Activated T-helper 2 cell treated with anti-CD3 and anti-CD28 coated beads, Interferon-gamma antibody, Interleukin-2, Interleukin-4, amounts not matched to agents 10 μg/mL and 5 μg/mL and 100 μg/mL, durations not matched to agents 14 hours and 24 hours and 36 hours (primary cell): ENCODE data around the gene ARID5B. TPM values are rescaled to one million over a fixed set of nuclear protein-coding genes. Genes with fewer than 3 reads are reported as not detected.

Experiments used
- DNase-seq: peaks from one replicate; pipeline ENCODE4 v3.0.0; 2021; ENCODE audit warnings: low spot score
- H3K27ac Mint-ChIP-seq: one replicate; pipeline ENCODE4 v1.8.0; 2021; ENCODE audit warnings: mixed read lengths
- H3K27me3 Mint-ChIP-seq: one replicate; pipeline ENCODE4 v1.8.0; 2021; ENCODE audit warnings: low read depth, mixed read lengths
- H3K36me3 Mint-ChIP-seq: one replicate; pipeline ENCODE4 v1.8.0; 2021; ENCODE audit warnings: low read depth, mixed read lengths
- H3K4me1 Mint-ChIP-seq: one replicate; pipeline ENCODE4 v1.8.0; 2021; ENCODE audit warnings: low read depth, mixed read lengths
- H3K4me3 Mint-ChIP-seq: one replicate; pipeline ENCODE4 v1.8.0; 2021; ENCODE audit warnings: low read depth, mild to moderate bottlenecking, moderate library complexity, mixed read lengths
- H3K9me3 Mint-ChIP-seq: one replicate; pipeline ENCODE4 v1.8.0; 2021; ENCODE audit warnings: mixed read lengths
- intact Hi-C: fragments of 100-400 bp; cut with micrococcal nuclease; formaldehyde crosslinking; loops from one replicate; pipeline ENCODE4 v1.15.1; 2023
- total RNA-seq: library from RNA; stranded (reverse); gene quantifications from 2 replicates; pipeline ENCODE4 v1.2.3, GENCODE V29; 2022

The ARID5B gene
- total RNA-seq, 1 donor from 2014 or later, result 35.7 TPM

- Mint-ChIP-seq H3K27ac (peak overlapping the region; percentile 48), H3K9me3 (peaks cover 3% of the 10 kb centered on the region), H3K4me3 (no peak overlapping the region), H3K36me3 (peaks cover 3% of the 10 kb centered on the region), H3K4me1 (peaks cover 47% of the 10 kb centered on the region), H3K27me3 (no peaks in the 10 kb centered on the region)
- DNase-seq, result no peak
- intact Hi-C loops, result no loop called here
These were observed 207.5 kb downstream of the ARID5B start for GRCh38 chr10:62108759-62109586.

GRCh38 chr10:62109587-62110293 lies 208.2 kb downstream of the ARID5B start:
- Mint-ChIP-seq H3K27ac (no peak overlapping the region), H3K4me3 (no peak overlapping the region), H3K36me3 (peaks cover 3% of the 10 kb centered on the region), H3K27me3 (no peaks in the 10 kb centered on the region), H3K4me1 (peaks cover 46% of the 10 kb centered on the region), H3K9me3 (peaks cover 3% of the 10 kb centered on the region)
- no peak for DNase-seq
- intact Hi-C loops, result no loop called here

GRCh38 chr10:62112300-62112699 lies 210.8 kb downstream of the ARID5B start:
- H3K9me3 Mint-ChIP-seq, result peaks cover 2% of the 10 kb centered on the region
- no peak overlapping the region for H3K27ac Mint-ChIP-seq
- no peak overlapping the region for H3K4me3 Mint-ChIP-seq
- H3K4me1 Mint-ChIP-seq, result peaks cover 35% of the 10 kb centered on the region
- H3K27me3 Mint-ChIP-seq, result no peaks in the 10 kb centered on the region
- no peak for DNase-seq
- intact Hi-C loops, result loop anchor here (2.0 kb wide), 1 partner anchor 71 kb away; no protein-coding TSS in a partner anchor
- H3K36me3 Mint-ChIP-seq, result peaks cover 2% of the 10 kb centered on the region

GRCh38 chr10:62112963-62113362 lies 211.5 kb downstream of the ARID5B start:
- Mint-ChIP-seq H3K27ac (no peak overlapping the region), H3K27me3 (no peaks in the 10 kb centered on the region)

GRCh38 chr10:62113680-62114079 lies 212.2 kb downstream of the ARID5B start:
- no peaks in the 10 kb centered on the region for H3K9me3 Mint-ChIP-seq
- H3K27ac Mint-ChIP-seq, result no peak overlapping the region
- peaks cover 32% of the 10 kb centered on the region for H3K4me1 Mint-ChIP-seq
- no peaks in the 10 kb centered on the region for H3K36me3 Mint-ChIP-seq
- intact Hi-C loops, result loop anchor here (1.0 to 2.0 kb wide), 2 partner anchors 8 to 69 kb away; no protein-coding TSS in a partner anchor
- DNase-seq, result no peak
- no peaks in the 10 kb centered on the region for H3K27me3 Mint-ChIP-seq
- no peak overlapping the region for H3K4me3 Mint-ChIP-seq

More at GRCh38 chr10:62112963-62113362, 211.5 kb downstream of the ARID5B start:
- Mint-ChIP-seq H3K36me3 (no peaks in the 10 kb centered on the region), H3K9me3 (no peaks in the 10 kb centered on the region), H3K4me1 (peaks cover 33% of the 10 kb centered on the region), H3K4me3 (no peak overlapping the region)
- intact Hi-C loops, result loop anchor here (1.0 to 2.0 kb wide), 2 partner anchors 8 to 70 kb away; no protein-coding TSS in a partner anchor
- DNase-seq, result no peak

- H3K27ac Mint-ChIP-seq, result no peak overlapping the region
- no peaks in the 10 kb centered on the region for H3K27me3 Mint-ChIP-seq
- H3K4me3 Mint-ChIP-seq, result no peak overlapping the region
- no peak for DNase-seq
- intact Hi-C loops, result no loop called here
- peaks cover 8% of the 10 kb centered on the region for H3K36me3 Mint-ChIP-seq
- H3K4me1 Mint-ChIP-seq, result peaks cover 25% of the 10 kb centered on the region
- H3K9me3 Mint-ChIP-seq, result peaks cover 6% of the 10 kb centered on the region
These were observed 213.8 kb downstream of the ARID5B start for GRCh38 chr10:62115321-62115720.

- H3K36me3 Mint-ChIP-seq, result peaks cover 9% of the 10 kb centered on the region
- no peak for DNase-seq
- no peak overlapping the region for H3K27ac Mint-ChIP-seq
- no peak overlapping the region for H3K4me3 Mint-ChIP-seq
- peaks cover 8% of the 10 kb centered on the region for H3K9me3 Mint-ChIP-seq
- intact Hi-C loops, result no loop called here
- peaks cover 22% of the 10 kb centered on the region for H3K4me1 Mint-ChIP-seq
- no peaks in the 10 kb centered on the region for H3K27me3 Mint-ChIP-seq
These were observed 214.3 kb downstream of the ARID5B start for GRCh38 chr10:62115842-62116241.

GRCh38 chr10:62116896-62117295 lies 215.4 kb downstream of the ARID5B start:
- H3K27me3 Mint-ChIP-seq, result no peaks in the 10 kb centered on the region
- DNase-seq, result no peak
- intact Hi-C loops, result no loop called here
- peaks cover 16% of the 10 kb centered on the region for H3K36me3 Mint-ChIP-seq
- peaks cover 17% of the 10 kb centered on the region for H3K9me3 Mint-ChIP-seq
- H3K27ac Mint-ChIP-seq, result no peak overlapping the region
- H3K4me3 Mint-ChIP-seq, result no peak overlapping the region
- peaks cover 29% of the 10 kb centered on the region for H3K4me1 Mint-ChIP-seq

GRCh38 chr10:62121187-62121530 lies 219.7 kb downstream of the ARID5B start:
- no peak overlapping the region for H3K4me3 Mint-ChIP-seq
- H3K27ac Mint-ChIP-seq, result peak overlapping the region; percentile 66
- H3K9me3 Mint-ChIP-seq, result peaks cover 51% of the 10 kb centered on the region
- H3K4me1 Mint-ChIP-seq, result peaks cover 27% of the 10 kb centered on the region
- intact Hi-C loops, result loop anchor here (1.0 to 5.0 kb wide), 6 partner anchors 8 to 122 kb away; no protein-coding TSS in a partner anchor
- peaks cover 44% of the 10 kb centered on the region for H3K36me3 Mint-ChIP-seq
- DNase-seq, result no peak
- H3K27me3 Mint-ChIP-seq, result no peaks in the 10 kb centered on the region

GRCh38 chr10:62127975-62128374 lies 226.5 kb downstream of the ARID5B start:
- no peak for DNase-seq
- H3K36me3 Mint-ChIP-seq, result peaks cover 37% of the 10 kb centered on the region
- peaks cover 8% of the 10 kb centered on the region for H3K4me1 Mint-ChIP-seq
- H3K27me3 Mint-ChIP-seq, result no peaks in the 10 kb centered on the region
- H3K4me3 Mint-ChIP-seq, result no peak overlapping the region
- H3K27ac Mint-ChIP-seq, result no peak overlapping the region
- H3K9me3 Mint-ChIP-seq, result peaks cover 45% of the 10 kb centered on the region
- intact Hi-C loops, result no loop called here

- peaks cover 22% of the 10 kb centered on the region for H3K36me3 Mint-ChIP-seq
- intact Hi-C loops, result no loop called here
- H3K27ac Mint-ChIP-seq, result no peak overlapping the region
- H3K4me1 Mint-ChIP-seq, result peaks cover 13% of the 10 kb centered on the region
- no peak for DNase-seq
- H3K27me3 Mint-ChIP-seq, result no peaks in the 10 kb centered on the region
- H3K9me3 Mint-ChIP-seq, result peaks cover 23% of the 10 kb centered on the region
- H3K4me3 Mint-ChIP-seq, result no peak overlapping the region
These were observed 229.4 kb downstream of the ARID5B start for GRCh38 chr10:62130948-62131347.

- H3K4me1 Mint-ChIP-seq, result peaks cover 13% of the 10 kb centered on the region
- no peak overlapping the region for H3K27ac Mint-ChIP-seq
- DNase-seq, result no peak
- H3K9me3 Mint-ChIP-seq, result peaks cover 21% of the 10 kb centered on the region
- no peaks in the 10 kb centered on the region for H3K27me3 Mint-ChIP-seq
- H3K4me3 Mint-ChIP-seq, result no peak overlapping the region
- peaks cover 21% of the 10 kb centered on the region for H3K36me3 Mint-ChIP-seq
- intact Hi-C loops, result no loop called here
These were observed 230.2 kb downstream of the ARID5B start for GRCh38 chr10:62131724-62132123.

- Mint-ChIP-seq H3K4me1 (peaks cover 8% of the 10 kb centered on the region), H3K27ac (no peak overlapping the region), H3K4me3 (no peak overlapping the region), H3K36me3 (peaks cover 23% of the 10 kb centered on the region), H3K27me3 (no peaks in the 10 kb centered on the region), H3K9me3 (peaks cover 26% of the 10 kb centered on the region)
- no peak for DNase-seq
- intact Hi-C loops, result no loop called here
These were observed 232.1 kb downstream of the ARID5B start for GRCh38 chr10:62133618-62134017.
